Gastroesophageal sphincter (tissue), 4 donors: ENCODE measurements around the gene CAPNS1. TPM values are rescaled to one million over a fixed set of nuclear protein-coding genes. Genes with fewer than 3 reads are reported as not detected.

Experiments used
- ATAC-seq: fragments of 150-250 bp; one replicate; pipeline ENCODE4 v1.9.1; 2016; ENCODE audit warnings: mild to moderate bottlenecking, moderate library complexity
- H3K27ac ChIP-seq, 4 donors: fragments of 200-600 bp; sonication (generic) in 3 of 4; 1 replicate in 3 of 4; 2 replicates in 1 of 4; pipeline ENCODE4 v1.5.1; 2016 to 2019
- H3K27me3 ChIP-seq: fragments of 200-600 bp; sonication (generic); one replicate; pipeline ENCODE4 v1.5.1; 2019
- H3K36me3 ChIP-seq, 2 donors: fragments of 200-600 bp; sonication (generic); one replicate each; pipeline ENCODE4 v1.5.1; 2019; ENCODE audit warnings: control low read depth in 1 of 2
- H3K4me1 ChIP-seq, 3 donors: fragments of 200-600 bp; sonication (generic); 1 replicate in 2 of 3; 2 replicates in 1 of 3; pipeline ENCODE4 v1.5.1; 2016 to 2019; ENCODE audit warnings: control low read depth in 2 of 3
- H3K4me3 ChIP-seq, 2 donors: fragments of 200-600 bp; sonication (generic); one replicate each; pipeline ENCODE4 v1.5.1; 2019; ENCODE audit warnings: mild to moderate bottlenecking in 1 of 2, moderate library complexity in 1 of 2
- H3K9me3 ChIP-seq, 3 donors: fragments of 200-600 bp; sonication (generic); one replicate each; pipeline ENCODE4 v1.5.1; 2017 to 2019; ENCODE audit warnings: control low read depth in 2 of 3
- CTCF ChIP-seq, 4 experiments: fragments of 200-600 bp in 2 of 4; fragments of 450-650 bp in 2 of 4; sonication (generic) in 1 of 4; IDR thresholded peaks; one replicate each; pipeline ENCODE4 v1.5.1; 2017 to 2019; ENCODE audit warnings: antibody characterized with exemption in 4 of 4, mild to moderate bottlenecking in 2 of 4, moderate library complexity in 2 of 4
- EP300 ChIP-seq: sonication (generic); formaldehyde crosslinking; IDR thresholded peaks from one replicate; pipeline ENCODE4 v1.6.1; 2017; ENCODE audit warnings: antibody characterized with exemption, mild to moderate bottlenecking
- POLR2A ChIP-seq, 2 donors: fragments of 450-650 bp; IDR thresholded peaks; one replicate each; pipeline ENCODE4 v1.6.1; 2017; ENCODE audit warnings: antibody characterized with exemption in 2 of 2, mild to moderate bottlenecking in 2 of 2, moderate library complexity in 1 of 2
- POLR2AphosphoS5 ChIP-seq: sonication (generic); formaldehyde crosslinking; IDR thresholded peaks from one replicate; pipeline ENCODE4 v1.6.1; 2017; ENCODE audit warnings: antibody characterized with exemption
- WGBS, 2 donors: methylation state at CpG; one replicate each; pipeline ENCODE4 v1.1.5; 2018; ENCODE audit warnings: low coverage in 1 of 2; 5-methylcytosine and 5-hydroxymethylcytosine counted together
- total RNA-seq, 4 donors: library from RNA; depleted of rRNA; stranded (reverse); fragments of >200 nt; gene quantifications; one replicate each; pipeline ENCODE4 v1.1.0, GENCODE V29; 2016

The CAPNS1 gene
- total RNA-seq, 4 donors from 2014 or later: 151 to 237 (median 210) TPM

- Histone ChIP-seq H3K4me3 (no peak overlapping the region), H3K27me3 (no peaks in the 10 kb centered on the region), H3K9me3 (no peaks in the 10 kb centered on the region), H3K36me3 (peaks cover 0 to 5% of the 10 kb centered on the region in 2 donors), H3K4me1 (peaks cover 0 to 41% (median 21%) of the 10 kb centered on the region in 3 donors), H3K27ac (peak overlapping the region in 3 of 4 donors; percentile 69 to 95 (median 78))
- TF ChIP-seq EP300 (no peak), CTCF (IDR thresholded peaks at IDR 0.05) (no peak), POLR2AphosphoS5 (peak; percentile 70), POLR2A (IDR thresholded peaks at IDR 0.05) (no peak)
- peak; percentile 11 for ATAC-seq
- WGBS, 2 donors: 30 to 55% methylated on average over 7 to 11 of the region's 12 CpGs
Measured at GRCh38 chr19:36136964-36137686, 2.7 kb upstream of the CAPNS1 start.

- H3K4me1 ChIP-seq: peaks cover 0 to 42% (median 21%) of the 10 kb centered on the region in 3 donors
- no peak for TF ChIP-seq CTCF (IDR thresholded peaks at IDR 0.05)
- TF ChIP-seq POLR2A (IDR thresholded peaks at IDR 0.05): no peak
- TF ChIP-seq POLR2AphosphoS5: no peak
- TF ChIP-seq EP300: no peak
- peak overlapping the region; percentile 63 to 75 for H3K4me3 ChIP-seq
- H3K9me3 ChIP-seq: no peaks in the 10 kb centered on the region
- peaks cover 0 to 25% of the 10 kb centered on the region in 2 donors for H3K36me3 ChIP-seq
- H3K27me3 ChIP-seq: no peaks in the 10 kb centered on the region
- WGBS, 2 donors: 49 to 53% methylated on average over 6 to 7 of the region's 7 CpGs
- peak overlapping the region; percentile 89 to 99 (median 96) for H3K27ac ChIP-seq
- ATAC-seq: no peak
Measured at GRCh38 chr19:36139120-36139472, 770 bp upstream of the CAPNS1 start.

- peaks cover 0 to 39% of the 10 kb centered on the region in 2 donors for H3K36me3 ChIP-seq
- no peaks in the 10 kb centered on the region for H3K27me3 ChIP-seq
- WGBS, 2 donors: 5% methylated on average over 5 of the region's 31 CpGs; no CpG with 5 or more reads in 1 of the 2 donors
- H3K4me1 ChIP-seq: peaks cover 0 to 42% (median 21%) of the 10 kb centered on the region in 3 donors
- no peak for TF ChIP-seq POLR2A (IDR thresholded peaks at IDR 0.05)
- peak in 1 of 4 experiments; percentile 7 for TF ChIP-seq CTCF (IDR thresholded peaks at IDR 0.05)
- TF ChIP-seq EP300: no peak
- TF ChIP-seq POLR2AphosphoS5: no peak
- ATAC-seq: peak; percentile 19
- H3K9me3 ChIP-seq: no peaks in the 10 kb centered on the region
- peak overlapping the region; percentile 63 to 75 for H3K4me3 ChIP-seq
- peak overlapping the region; percentile 89 to 99 (median 96) for H3K27ac ChIP-seq
Measured at GRCh38 chr19:36140304-36141038, 605 bp downstream of the CAPNS1 start.

GRCh38 chr19:36141039-36141927, 1.4 kb downstream of the CAPNS1 start:
- 52 to 54% methylated on average over 12 to 15 of the region's 42 CpGs for WGBS, 2 donors
- Histone ChIP-seq H3K27ac (peak overlapping the region; percentile 89 to 99 (median 96)), H3K4me1 (peaks cover 0 to 37% (median 18%) of the 10 kb centered on the region in 3 donors), H3K27me3 (no peaks in the 10 kb centered on the region), H3K36me3 (peaks cover 0 to 47% of the 10 kb centered on the region in 2 donors), H3K4me3 (peak overlapping the region; percentile 63 to 75), H3K9me3 (no peaks in the 10 kb centered on the region)
- peak; percentile 73 for ATAC-seq
- TF ChIP-seq POLR2AphosphoS5 (peak; percentile 79), POLR2A (IDR thresholded peaks at IDR 0.05) (peak; percentile 31 to 39), EP300 (no peak), CTCF (IDR thresholded peaks at IDR 0.05) (no peak)
